Caco-2 (cell line): ENCODE results near the gene CD247. TPM values are rescaled to one million over a fixed set of nuclear protein-coding genes. Genes with fewer than 3 reads are reported as not detected.

Experiments
- BruUV-seq: library from RNA; stranded (reverse); fragments of 400-500 nt; replicated peaks from 2 replicates; lab custom pipeline; 2021; lab: Mats Ljungman, UMichigan
- CTCF ChIA-PET: fragments of 300-600 bp; sonication (Branson Sonifier 250); formaldehyde crosslinking; loops from one replicate; lab custom pipeline; 2022; ENCODE audit warnings: antibody characterized with exemption; lab: Charles Lee
- POLR2A ChIA-PET: fragments of 300-600 bp; sonication (Branson Sonifier 250); formaldehyde crosslinking; loops from one replicate; lab custom pipeline; 2022; ENCODE audit warnings: antibody characterized with exemption; lab: Charles Lee
- DNase-seq, 2 experiments: peaks; one replicate each; pipeline versions ENCODE4 v3.0.0 to v3.0.0-alpha.2; 2020 to 2022
- H3K27me3 ChIP-seq: replicated peaks from 2 replicates; pipeline ENCODE4 v1.6.0; 2011; ENCODE audit warnings: low read length; ENCODE audit not compliant: control insufficient read depth, insufficient read depth
- H3K36me3 ChIP-seq: 2 replicates; pipeline ENCODE4 v1.5.1; 2011; ENCODE audit warnings: low read length; ENCODE audit not compliant: control insufficient read depth, insufficient read depth
- H3K4me1 ChIP-seq: fragments of 250-450 bp; sonication (Bioruptor Pico); 2 replicates; pipeline ENCODE4 v1.5.1; 2020; ENCODE audit warnings: mild to moderate bottlenecking
- H3K4me3 ChIP-seq: 2 replicates; pipeline ENCODE4 v1.5.1; 2011; ENCODE audit warnings: low read depth, mild to moderate bottlenecking, control low read depth, low read length
- H3K9me3 ChIP-seq: fragments of 250-450 bp; sonication (Bioruptor Pico); 2 replicates; pipeline ENCODE4 v1.5.1; 2020; ENCODE audit warnings: mild to moderate bottlenecking, moderate library complexity
- H3K27ac Mint-ChIP-seq: one replicate; pipeline ENCODE4 v1.8.0; 2022; ENCODE audit warnings: mixed read lengths; ENCODE audit not compliant: unreplicated experiment
- H3K27me3 Mint-ChIP-seq: one replicate; pipeline ENCODE4 v1.8.0; 2022; ENCODE audit warnings: mixed read lengths; ENCODE audit not compliant: insufficient read depth, unreplicated experiment
- H3K36me3 Mint-ChIP-seq: one replicate; pipeline ENCODE4 v1.8.0; 2022; ENCODE audit warnings: mild to moderate bottlenecking, mixed read lengths; ENCODE audit not compliant: insufficient read depth, unreplicated experiment
- H3K4me1 Mint-ChIP-seq: one replicate; pipeline ENCODE4 v1.8.0; 2022; ENCODE audit warnings: low read depth, mixed read lengths; ENCODE audit not compliant: unreplicated experiment
- H3K4me3 Mint-ChIP-seq: one replicate; pipeline ENCODE4 v1.8.0; 2022; ENCODE audit warnings: mild to moderate bottlenecking, moderate library complexity, mixed read lengths; ENCODE audit not compliant: unreplicated experiment
- H3K9me3 Mint-ChIP-seq: one replicate; pipeline ENCODE4 v1.8.0; 2022; ENCODE audit warnings: mixed read lengths; ENCODE audit not compliant: unreplicated experiment
- CTCF ChIP-seq, 2 experiments: fragments of 200-600 bp in 1 of 2; IDR thresholded peaks; 1 replicate in 1 of 2; 2 replicates in 1 of 2; pipeline versions ENCODE4 v1.5.1 to v1.8.0; 2011 to 2022; ENCODE audit warnings: antibody characterized with exemption in 1 of 2, control low read depth in 1 of 2, inconsistent platforms in 1 of 2, low read depth in 1 of 2, low read length in 1 of 2, mild to moderate bottlenecking in 1 of 2, moderate library complexity in 1 of 2; ENCODE audit not compliant: insufficient read depth in 1 of 2, severe bottlenecking in 1 of 2, unreplicated experiment in 1 of 2
- intact Hi-C: fragments of 100-400 bp; cut with micrococcal nuclease; formaldehyde crosslinking; loops from one replicate; pipeline ENCODE4 v1.10.0; 2022; ENCODE audit not compliant: unreplicated experiment
- total RNA-seq: library from RNA; stranded (reverse); gene quantifications from 2 replicates; pipeline ENCODE4 v1.2.3, GENCODE V29; 2022

The CD247 gene
- total RNA-seq, 1 experiment from 2014 or later, result not detected

DNA sequence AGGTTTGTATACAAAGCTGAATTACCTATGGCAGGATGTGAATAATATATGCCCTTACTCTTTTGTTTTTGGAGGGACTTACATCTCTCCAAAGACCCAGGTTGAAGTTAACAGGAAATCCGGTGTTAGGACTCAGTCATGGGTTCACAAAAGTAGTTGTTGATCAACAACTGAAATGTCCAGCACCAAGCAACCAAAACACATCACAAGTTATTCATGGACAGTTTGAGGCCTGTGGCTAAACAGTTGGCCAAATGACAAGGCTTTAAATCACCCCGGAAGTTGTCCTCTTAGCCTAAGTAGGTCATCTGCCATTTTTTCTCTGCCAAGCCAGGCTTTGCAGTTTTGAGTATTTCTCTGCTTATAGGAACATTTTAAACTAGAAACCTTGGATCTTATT, 89.9 kb downstream of the CD247 start:
- POLR2A ChIA-PET, result no interaction called here
- no peak for TF ChIP-seq CTCF (IDR thresholded peaks at IDR 0.05; ENCODE audit: insufficient read depth in 1 of 2, low read depth in 1 of 2, low read length in 1 of 2, severe bottlenecking in 1 of 2, unreplicated experiment in 1 of 2)
- no peaks in the 10 kb centered on the region for H3K27me3 ChIP-seq
- H3K9me3 Mint-ChIP-seq, result no peaks in the 10 kb centered on the region
- no TSS peak for BruUV-seq
- H3K4me3 Mint-ChIP-seq, result no peak overlapping the region
- no peaks in the 10 kb centered on the region for H3K36me3 ChIP-seq
- intact Hi-C loops, result no loop called here
- H3K4me3 ChIP-seq, result no peak overlapping the region
- no peaks in the 10 kb centered on the region for H3K4me1 ChIP-seq
- no peak overlapping the region for H3K27ac Mint-ChIP-seq
- no peaks in the 10 kb centered on the region for H3K27me3 Mint-ChIP-seq
- peaks cover 12% of the 10 kb centered on the region for H3K36me3 Mint-ChIP-seq
- no peaks in the 10 kb centered on the region for H3K9me3 ChIP-seq
- DNase-seq, result no peak
- no peaks in the 10 kb centered on the region for H3K4me1 Mint-ChIP-seq
- CTCF ChIA-PET, result no interaction called here

GRCh38 chr1:167427848-167428247, 90.5 kb downstream of the CD247 start:
- no peak for DNase-seq
- Mint-ChIP-seq H3K4me1 (no peaks in the 10 kb centered on the region), H3K4me3 (no peak overlapping the region), H3K27ac (no peak overlapping the region), H3K36me3 (peaks cover 12% of the 10 kb centered on the region), H3K27me3 (no peaks in the 10 kb centered on the region), H3K9me3 (no peaks in the 10 kb centered on the region)
- no TSS peak for BruUV-seq
- POLR2A ChIA-PET, result no interaction called here
- Histone ChIP-seq H3K36me3 (no peaks in the 10 kb centered on the region), H3K9me3 (no peaks in the 10 kb centered on the region), H3K4me1 (no peaks in the 10 kb centered on the region), H3K27me3 (no peaks in the 10 kb centered on the region), H3K4me3 (no peak overlapping the region)
- CTCF ChIA-PET, result interaction anchor here (0.6 kb wide), 1 partner anchor 19 kb away, joined by 3 read pairs; no protein-coding TSS in a partner anchor
- no peak for TF ChIP-seq CTCF (IDR thresholded peaks at IDR 0.05; ENCODE audit: insufficient read depth in 1 of 2, low read depth in 1 of 2, low read length in 1 of 2, severe bottlenecking in 1 of 2, unreplicated experiment in 1 of 2)
- intact Hi-C loops, result no loop called here

GRCh38 chr1:167426716-167427115, 91.6 kb downstream of the CD247 start:
- BruUV-seq, result no TSS peak
- Histone ChIP-seq H3K4me1 (no peaks in the 10 kb centered on the region), H3K9me3 (no peaks in the 10 kb centered on the region), H3K27me3 (no peaks in the 10 kb centered on the region), H3K4me3 (no peak overlapping the region), H3K36me3 (no peaks in the 10 kb centered on the region)
- Mint-ChIP-seq H3K4me1 (no peaks in the 10 kb centered on the region), H3K4me3 (no peak overlapping the region), H3K27me3 (no peaks in the 10 kb centered on the region), H3K27ac (no peak overlapping the region), H3K9me3 (no peaks in the 10 kb centered on the region), H3K36me3 (peaks cover 12% of the 10 kb centered on the region)
- intact Hi-C loops, result no loop called here
- ChIA-PET POLR2A (no interaction called here), CTCF (no interaction called here)
- TF ChIP-seq CTCF (IDR thresholded peaks at IDR 0.05; ENCODE audit: insufficient read depth in 1 of 2, low read depth in 1 of 2, low read length in 1 of 2, severe bottlenecking in 1 of 2, unreplicated experiment in 1 of 2), result no peak
- DNase-seq, result no peak
